MCF 10A (cell line): ENCODE measurements around the gene NR2C2. TPM values are rescaled to one million over a fixed set of nuclear protein-coding genes. Genes with fewer than 3 reads are reported as not detected.

Source experiments
- BruUV-seq: library from RNA; stranded (reverse); fragments of 400-500 nt; replicated peaks from 2 replicates; lab custom pipeline; 2021; lab: Mats Ljungman, UMichigan
- CTCF ChIA-PET: fragments of 300-600 bp; sonication (Branson Sonifier 250); formaldehyde crosslinking; extraction: SDS; loops from one replicate; lab custom pipeline; 2021; ENCODE audit warnings: antibody characterized with exemption, inconsistent platforms; lab: Yijun Ruan, JAX
- POLR2A ChIA-PET: fragments of 300-600, 350-650 bp; sonication (Branson Sonifier 250); formaldehyde crosslinking; extraction: SDS; loops from one replicate; lab custom pipeline; 2020; ENCODE audit warnings: antibody characterized with exemption, inconsistent platforms; lab: Yijun Ruan, JAX
- DNase-seq: peaks from one replicate; pipeline ENCODE4 v3.0.0-alpha.2; 2018; ENCODE audit not compliant: unreplicated experiment
- H3K27ac Mint-ChIP-seq: one replicate; pipeline ENCODE4 v1.8.0; 2022; ENCODE audit warnings: mild to moderate bottlenecking, low read depth, mixed read lengths; ENCODE audit not compliant: unreplicated experiment
- H3K27me3 Mint-ChIP-seq: one replicate; pipeline ENCODE4 v1.8.0; 2022; ENCODE audit warnings: mixed read lengths; ENCODE audit not compliant: insufficient read depth, unreplicated experiment
- H3K36me3 Mint-ChIP-seq: one replicate; pipeline ENCODE4 v1.8.0; 2022; ENCODE audit warnings: mild to moderate bottlenecking, moderate library complexity, mixed read lengths; ENCODE audit not compliant: insufficient read depth, unreplicated experiment
- H3K4me1 Mint-ChIP-seq: one replicate; pipeline ENCODE4 v1.8.0; 2022; ENCODE audit warnings: mixed read lengths; ENCODE audit not compliant: insufficient read depth, unreplicated experiment
- H3K4me3 Mint-ChIP-seq: one replicate; pipeline ENCODE4 v1.8.0; 2022; ENCODE audit warnings: mild to moderate bottlenecking, moderate library complexity, mixed read lengths; ENCODE audit not compliant: unreplicated experiment
- H3K9me3 Mint-ChIP-seq: one replicate; pipeline ENCODE4 v1.8.0; 2022; ENCODE audit warnings: mixed read lengths; ENCODE audit not compliant: unreplicated experiment
- CTCF ChIP-seq: fragments of 200-600 bp; IDR thresholded peaks from one replicate; pipeline ENCODE4 v1.8.0; 2022; ENCODE audit warnings: antibody characterized with exemption, mild to moderate bottlenecking; ENCODE audit not compliant: unreplicated experiment
- intact Hi-C: fragments of 100-400 bp; cut with micrococcal nuclease; formaldehyde crosslinking; loops from 2 replicates; pipeline ENCODE4 v1.14.1; 2022
- total RNA-seq: library from RNA; stranded (reverse); gene quantifications from 2 replicates; pipeline ENCODE4 v1.2.3, GENCODE V29; 2022

NR2C2 gene
- total RNA-seq, 1 experiment from 2014 or later: 42.4 TPM

- ChIA-PET CTCF (interaction anchor here (9.4 kb wide), 1 partner anchor 241 kb away, joined by 94 read pairs; the partner anchor contains the start of gene C3orf20), POLR2A (no interaction called here)
- Mint-ChIP-seq H3K4me1 (no peaks in the 10 kb centered on the region), H3K27me3 (peaks cover 59% of the 10 kb centered on the region), H3K36me3 (no peaks in the 10 kb centered on the region), H3K9me3 (no peaks in the 10 kb centered on the region), H3K27ac (no peak overlapping the region), H3K4me3 (no peak overlapping the region)
- no TSS peak for BruUV-seq
- intact Hi-C loops: no loop called here
- DNase-seq: no peak
- no peak for TF ChIP-seq CTCF
These were observed 31.7 kb upstream of the NR2C2 start for GRCh38 chr3:14915636-14916222.

GRCh38 chr3:14918356-14918860, 29.0 kb upstream of the NR2C2 start:
- ChIA-PET CTCF (interaction anchor here (0.6 to 9.4 kb wide), 6 partner anchors 24 to 1022 kb away, joined by 3 to 94 read pairs (median 3); partner anchors contain the start of gene C3orf20), POLR2A (interaction anchor here (0.7 kb wide), 1 partner anchor 347 kb away, joined by 3 read pairs; no protein-coding TSS in a partner anchor)
- no peaks in the 10 kb centered on the region for H3K36me3 Mint-ChIP-seq
- H3K27me3 Mint-ChIP-seq: peaks cover 39% of the 10 kb centered on the region
- no peak for TF ChIP-seq CTCF
- no peaks in the 10 kb centered on the region for H3K9me3 Mint-ChIP-seq
- no TSS peak for BruUV-seq
- intact Hi-C loops: no loop called here
- no peak overlapping the region for H3K27ac Mint-ChIP-seq
- no peak overlapping the region for H3K4me3 Mint-ChIP-seq
- no peaks in the 10 kb centered on the region for H3K4me1 Mint-ChIP-seq
- DNase-seq: peak; percentile 23

DNA sequence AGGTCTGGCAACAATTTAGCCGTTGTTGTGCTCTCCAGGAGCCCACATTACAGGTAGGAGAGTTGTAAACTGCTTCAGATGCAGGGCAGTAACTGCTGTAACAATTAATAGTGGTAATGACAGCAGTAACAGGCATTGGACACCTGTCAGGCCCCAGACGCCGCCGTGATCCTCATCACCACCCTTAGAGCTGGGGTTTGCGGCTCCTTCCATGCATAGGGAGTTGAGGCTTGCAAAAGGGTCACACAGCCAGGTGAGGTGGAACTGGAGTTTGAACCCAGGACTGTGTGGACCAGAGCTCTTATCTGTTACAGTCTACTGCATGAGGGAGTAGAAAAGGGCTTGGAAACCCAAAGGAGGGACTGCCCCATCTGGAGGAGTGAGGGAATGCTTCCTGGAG, 26.8 kb upstream of the NR2C2 start:
- no peaks in the 10 kb centered on the region for H3K4me1 Mint-ChIP-seq
- intact Hi-C loops: loop anchor here (5.0 kb wide), 1 partner anchor 718 kb away; no protein-coding TSS in a partner anchor
- POLR2A ChIA-PET: interaction anchor here (0.6 to 1.1 kb wide), 5 partner anchors 26 to 717 kb away, joined by 3 to 5 read pairs (median 4); partner anchors contain the start of gene NR2C2
- CTCF ChIA-PET: interaction anchor here (0.5 to 9.4 kb wide), 42 partner anchors 8 to 1958 kb away, joined by 3 to 94 read pairs (median 4); partner anchors contain the start of gene C3orf20
- DNase-seq: no peak
- no peaks in the 10 kb centered on the region for H3K9me3 Mint-ChIP-seq
- TF ChIP-seq CTCF: no peak
- no peaks in the 10 kb centered on the region for H3K36me3 Mint-ChIP-seq
- BruUV-seq: no TSS peak
- H3K4me3 Mint-ChIP-seq: no peak overlapping the region
- H3K27ac Mint-ChIP-seq: no peak overlapping the region
- peaks cover 28% of the 10 kb centered on the region for H3K27me3 Mint-ChIP-seq

- H3K27me3 Mint-ChIP-seq: peaks cover 27% of the 10 kb centered on the region
- BruUV-seq: no TSS peak
- no peak overlapping the region for H3K4me3 Mint-ChIP-seq
- CTCF ChIA-PET: interaction anchor here (0.5 to 9.4 kb wide), 64 partner anchors 9 to 1014 kb away, joined by 3 to 94 read pairs (median 4); partner anchors contain the start of genes C3orf20, LSM3 and XPC
- POLR2A ChIA-PET: interaction anchor here (0.6 to 1.1 kb wide), 7 partner anchors 26 to 717 kb away, joined by 3 to 5 read pairs (median 4); partner anchors contain the start of gene NR2C2
- DNase-seq: peak; percentile 79
- no peaks in the 10 kb centered on the region for H3K9me3 Mint-ChIP-seq
- no peaks in the 10 kb centered on the region for H3K36me3 Mint-ChIP-seq
- no peak overlapping the region for H3K27ac Mint-ChIP-seq
- intact Hi-C loops: loop anchor here (1.0 to 5.0 kb wide), 6 partner anchors 130 to 719 kb away; no protein-coding TSS in a partner anchor
- peak; percentile 99 for TF ChIP-seq CTCF
- no peaks in the 10 kb centered on the region for H3K4me1 Mint-ChIP-seq
These were observed 26.3 kb upstream of the NR2C2 start for GRCh38 chr3:14921034-14921616.
